ENCODE measurements around the gene LRRTM4.

LRRTM4 gene

GRCh38 chr2:77521931-77522470, at the start of gene LRRTM4:
Gene LRRTM4 (minus strand): TSS chr2:77522376.
- DNase-seq, result no peak

GRCh38 chr2:77571545-77571944, 49.4 kb upstream of the LRRTM4 start:
- no peak for DNase-seq

- no peak for DNase-seq
These were observed 45.5 kb upstream of the LRRTM4 start for GRCh38 chr2:77567723-77568122.

GRCh38 chr2:77566582-77566981, 44.4 kb upstream of the LRRTM4 start:
- DNase-seq, result no peak

GRCh38 chr2:77566131-77566530, 44.0 kb upstream of the LRRTM4 start:
- DNase-seq, result no peak

- DNase-seq, result no peak
These were observed 30.8 kb upstream of the LRRTM4 start for GRCh38 chr2:77552956-77553355.

- no peak for DNase-seq
These were observed 15.9 kb upstream of the LRRTM4 start for GRCh38 chr2:77538031-77538430.

GRCh38 chr2:77522888-77523287, 712 bp upstream of the LRRTM4 start:
- DNase-seq, result no peak

GRCh38 chr2:77521548-77521891, 656 bp downstream of the LRRTM4 start:
- no peak for DNase-seq

- no peak for DNase-seq
These were observed 1.3 kb downstream of the LRRTM4 start for GRCh38 chr2:77520641-77521547.

- no peak for DNase-seq
These were observed 2.2 kb downstream of the LRRTM4 start for GRCh38 chr2:77519888-77520506.

GRCh38 chr2:77519164-77519887, 2.9 kb downstream of the LRRTM4 start:
- DNase-seq, result no peak

GRCh38 chr2:77518311-77518710, 3.9 kb downstream of the LRRTM4 start:
- DNase-seq, result no peak

- no peak for DNase-seq
These were observed 9.0 kb downstream of the LRRTM4 start for GRCh38 chr2:77513191-77513590.

GRCh38 chr2:77512507-77512906, 9.7 kb downstream of the LRRTM4 start:
- no peak for DNase-seq

- DNase-seq, result no peak
These were observed 13.7 kb downstream of the LRRTM4 start for GRCh38 chr2:77508511-77508910.

GRCh38 chr2:77507657-77508056, 14.5 kb downstream of the LRRTM4 start:
- DNase-seq, result no peak

GRCh38 chr2:77488141-77488540, 34.0 kb downstream of the LRRTM4 start:
- DNase-seq, result no peak

- no peak for DNase-seq
These were observed 34.9 kb downstream of the LRRTM4 start for GRCh38 chr2:77487074-77487803.

- no peak for DNase-seq
These were observed 38.1 kb downstream of the LRRTM4 start for GRCh38 chr2:77484026-77484425.

GRCh38 chr2:77479895-77480294, 42.3 kb downstream of the LRRTM4 start:
- no peak for DNase-seq

GRCh38 chr2:77479395-77479794, 42.8 kb downstream of the LRRTM4 start:
- no peak for DNase-seq

- DNase-seq, result no peak
These were observed 52.1 kb downstream of the LRRTM4 start for GRCh38 chr2:77470096-77470495.

All from stimulated activated CD4-positive, alpha-beta T cell treated with anti-CD3 and anti-CD28 coated beads, Interleukin-4, amount 100 ng/mL, for 24 hours (primary cell).